ENCODE results near the gene ZNF277. TPM values are rescaled to one million over a fixed set of nuclear protein-coding genes. Genes with fewer than 3 reads are reported as not detected.
A peak's percentile ranks its signal among the peaks of the same experiment; 100 is the strongest.

ZNF277 gene
- total RNA-seq, 2 donors from 2014 or later = 20.1 to 22.3 TPM

GRCh38 chr7:112204499-112205342, 1.8 kb upstream of the ZNF277 start:
- DNase-seq = no peak
- no peak for ATAC-seq
- intact Hi-C loops (cut with DNase I, micrococcal nuclease) = loop anchor here in 1 of 2 donors (10.0 kb wide), 2 partner anchors 190 to 730 kb away; a partner anchor contains a TSS

DNA sequence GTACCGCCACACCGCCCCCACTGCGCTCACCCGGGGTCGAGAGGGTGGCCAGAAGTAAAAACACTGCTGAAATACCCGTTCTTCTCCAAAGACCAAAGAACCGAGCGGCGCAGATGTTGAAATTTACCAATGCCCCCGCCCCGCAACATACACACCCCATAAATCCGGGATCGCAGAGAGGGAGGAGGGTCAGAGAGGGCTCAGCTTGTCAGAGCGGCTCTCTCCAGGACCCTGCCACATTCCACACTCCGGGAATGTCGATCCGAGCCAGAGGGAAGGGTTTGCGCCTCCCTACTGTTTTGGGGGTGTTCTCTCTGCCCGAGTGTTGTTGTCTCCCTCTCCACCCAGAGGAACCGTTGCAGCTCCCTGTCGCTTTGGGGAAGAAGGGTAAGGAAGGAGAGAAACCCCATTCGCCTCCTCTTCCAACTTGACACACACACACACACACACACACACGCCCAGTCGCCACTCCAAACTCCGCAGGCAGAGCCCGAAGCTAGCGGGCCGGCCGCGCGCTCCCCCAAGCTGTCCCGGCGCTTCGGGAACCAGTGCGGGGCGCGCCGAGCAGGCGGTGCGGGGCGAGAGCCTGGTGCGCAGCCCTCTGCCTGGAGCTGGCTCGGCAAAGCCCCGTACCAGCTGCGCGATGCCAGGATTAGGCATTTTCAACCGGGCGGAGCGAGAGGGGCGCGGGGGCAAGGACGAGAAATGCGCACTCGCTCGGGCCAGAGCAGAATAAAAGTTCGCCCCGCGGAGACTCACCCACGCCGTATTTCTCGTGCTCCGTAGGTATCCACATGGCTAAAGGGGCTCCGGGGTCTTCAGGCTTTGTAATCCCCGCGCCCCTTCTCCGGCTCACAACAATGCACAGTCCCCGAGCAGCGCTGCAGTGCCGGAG, 905 bp upstream of the ZNF277 start:
- DNase-seq = peak; percentile 69 to 75
- peak; percentile 43 for ATAC-seq
- intact Hi-C loops (cut with DNase I, micrococcal nuclease) = loop anchor here in 1 of 2 donors (10.0 kb wide), 2 partner anchors 189 to 729 kb away; a partner anchor contains a TSS

- intact Hi-C loops (cut with DNase I, micrococcal nuclease) = loop anchor here in 1 of 2 donors (10.0 kb wide), 2 partner anchors 188 to 728 kb away; a partner anchor contains a TSS
- ATAC-seq = peak; percentile 2
- no peak for DNase-seq
These were observed 597 bp downstream of the ZNF277 start for GRCh38 chr7:112206991-112207592.

DNA sequence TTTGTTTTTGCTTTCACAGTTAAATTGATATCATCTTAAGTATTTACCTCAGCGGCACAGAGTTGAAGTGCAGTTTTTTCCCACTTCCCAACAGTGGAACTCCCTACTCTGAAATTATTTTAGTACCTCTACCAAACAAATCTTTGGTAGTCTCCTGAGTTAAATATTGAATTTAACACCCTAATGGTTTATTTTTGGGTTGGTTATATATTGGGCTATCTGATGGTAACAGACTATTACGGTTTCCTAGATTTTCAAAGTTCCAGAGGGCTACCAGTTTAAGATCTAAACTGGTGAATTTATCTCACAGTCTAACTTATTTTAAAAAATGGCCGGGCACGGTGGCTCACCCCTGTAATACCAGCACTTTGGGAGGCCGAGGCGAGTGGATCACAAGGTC, 1.3 kb downstream of the ZNF277 start:
- ATAC-seq = no peak
- intact Hi-C loops (cut with DNase I, micrococcal nuclease) = loop anchor here in 1 of 2 donors (10.0 kb wide), 2 partner anchors 187 to 727 kb away; a partner anchor contains a TSS
- DNase-seq = no peak

DNA sequence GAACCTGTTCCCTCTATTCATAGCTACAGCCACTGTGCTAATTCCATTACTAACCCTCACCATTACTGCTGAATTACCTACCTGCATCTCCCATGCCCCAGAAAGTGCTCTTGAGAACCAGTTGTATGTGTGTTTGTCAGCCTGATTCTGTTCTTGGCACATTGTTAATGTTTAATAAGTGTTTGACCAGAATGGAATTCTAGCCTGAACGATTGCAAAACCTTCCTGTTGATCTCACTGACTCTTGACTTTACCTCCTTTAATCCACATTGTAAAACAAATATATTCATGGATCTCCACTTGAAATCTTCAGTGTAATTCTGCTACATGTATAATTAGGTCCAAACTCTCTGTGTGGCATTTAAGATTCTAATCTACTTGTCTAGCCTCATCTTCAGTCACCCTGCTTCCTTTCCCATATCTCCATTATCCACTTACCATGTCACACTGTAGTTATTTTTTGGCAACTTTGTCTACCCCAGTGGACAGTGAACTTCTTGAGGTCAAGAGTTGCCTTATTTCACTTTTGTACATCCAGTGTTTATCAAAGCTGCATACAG, 4.9 kb downstream of the ZNF277 start:
- DNase-seq = no peak
- peak; percentile 5 for ATAC-seq

DNA sequence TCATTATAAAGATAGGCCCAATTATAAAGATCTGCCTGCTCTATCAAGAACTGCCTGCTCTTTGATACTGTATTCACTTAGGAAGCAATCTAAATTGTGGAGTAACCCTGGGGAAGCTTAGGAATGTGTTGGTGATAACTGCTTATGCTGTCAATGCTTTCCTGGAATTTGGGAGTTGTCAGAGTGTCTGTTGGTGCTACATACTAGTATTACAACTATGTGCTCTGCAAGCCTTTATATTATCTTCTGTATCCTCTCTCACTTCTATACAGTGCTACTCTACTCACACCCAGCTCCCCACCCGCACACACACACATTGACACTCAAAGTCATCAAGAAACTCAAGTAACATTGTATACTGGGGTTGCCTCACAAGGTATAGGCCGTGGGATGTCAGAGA, 6.1 kb downstream of the ZNF277 start:
- ATAC-seq = no peak
- no peak for DNase-seq
- intact Hi-C loops (cut with DNase I, micrococcal nuclease) = no loop called here

More for the DNA sequence above, 4.9 kb downstream of the ZNF277 start:
- intact Hi-C loops (cut with DNase I, micrococcal nuclease) = no loop called here

GRCh38 chr7:112213735-112214134, 7.2 kb downstream of the ZNF277 start:
- ATAC-seq (no peak), DNase-seq (no peak)
- intact Hi-C loops (cut with DNase I, micrococcal nuclease) = no loop called here

DNA sequence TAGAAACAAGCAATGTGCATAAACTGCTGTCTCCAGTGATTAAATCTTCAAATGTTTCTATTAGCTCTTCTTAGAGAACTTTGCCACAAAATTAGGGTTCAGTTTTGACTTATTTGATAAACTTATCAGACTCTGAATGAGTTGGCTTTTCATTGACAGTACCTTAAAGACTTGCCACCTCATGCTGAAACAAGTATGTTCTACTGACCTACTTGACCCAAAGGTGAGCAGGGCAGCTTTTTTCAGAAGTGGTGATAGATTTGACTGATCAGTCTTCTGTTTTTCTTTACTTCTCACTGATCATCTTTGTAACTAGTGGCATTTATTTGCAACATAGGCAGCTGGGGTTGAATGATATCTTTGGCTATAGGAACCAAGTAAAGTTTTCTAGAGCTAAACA, 7.8 kb downstream of the ZNF277 start:
- DNase-seq (no peak), ATAC-seq (no peak)
- intact Hi-C loops (cut with DNase I, micrococcal nuclease) = no loop called here

DNA sequence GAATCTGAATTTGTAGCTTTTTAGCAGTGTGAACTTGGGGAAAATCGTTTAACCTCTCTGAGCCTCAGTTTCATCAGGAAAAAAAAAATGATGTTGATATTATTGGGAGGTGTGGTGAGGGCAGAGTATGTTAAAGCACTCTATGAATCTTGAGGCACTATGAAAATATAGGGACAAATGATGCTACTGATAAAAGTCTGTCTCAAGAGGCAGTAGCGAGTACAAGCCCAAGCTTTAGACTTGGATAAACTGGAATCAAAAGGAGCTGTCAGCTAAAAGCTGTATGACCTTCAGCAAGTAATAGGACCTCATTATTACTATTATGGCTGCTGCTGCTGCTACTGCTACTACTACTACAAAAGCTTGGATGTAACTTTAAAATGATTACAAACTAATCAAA, 8.4 kb downstream of the ZNF277 start:
- intact Hi-C loops (cut with DNase I, micrococcal nuclease) = no loop called here
- DNase-seq = no peak
- no peak for ATAC-seq

DNA sequence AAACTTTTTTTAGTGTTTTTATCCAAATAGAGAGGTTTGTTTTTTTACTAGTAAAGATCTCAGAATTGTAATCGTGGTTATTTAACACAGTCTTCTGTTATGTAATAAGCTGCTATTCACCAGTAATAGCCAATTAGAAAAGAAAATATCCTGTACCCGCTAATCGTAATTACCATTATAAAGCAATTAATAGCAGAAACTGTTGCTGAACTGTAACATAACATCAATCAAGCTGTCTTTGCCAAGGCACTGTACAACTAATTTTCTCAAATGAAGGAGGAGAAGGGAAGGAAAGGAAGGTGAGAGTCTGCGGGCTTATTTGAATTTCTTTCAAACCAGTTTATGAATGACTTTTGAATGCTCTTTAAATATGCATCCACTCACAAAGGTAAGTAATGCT, 9.3 kb downstream of the ZNF277 start:
- intact Hi-C loops (cut with DNase I, micrococcal nuclease) = no loop called here
- no peak for DNase-seq
- no peak for ATAC-seq

GRCh38 chr7:112220877-112221434, 14.5 kb downstream of the ZNF277 start:
- intact Hi-C loops (cut with DNase I, micrococcal nuclease) = no loop called here
- no peak for DNase-seq
- no peak for ATAC-seq

- no peak for ATAC-seq
- intact Hi-C loops (cut with DNase I, micrococcal nuclease) = no loop called here
- DNase-seq = no peak
These were observed 16.8 kb downstream of the ZNF277 start for GRCh38 chr7:112223310-112223709.

GRCh38 chr7:112224186-112224585, 17.7 kb downstream of the ZNF277 start:
- DNase-seq (no peak), ATAC-seq (no peak)
- intact Hi-C loops (cut with DNase I, micrococcal nuclease) = no loop called here

DNA sequence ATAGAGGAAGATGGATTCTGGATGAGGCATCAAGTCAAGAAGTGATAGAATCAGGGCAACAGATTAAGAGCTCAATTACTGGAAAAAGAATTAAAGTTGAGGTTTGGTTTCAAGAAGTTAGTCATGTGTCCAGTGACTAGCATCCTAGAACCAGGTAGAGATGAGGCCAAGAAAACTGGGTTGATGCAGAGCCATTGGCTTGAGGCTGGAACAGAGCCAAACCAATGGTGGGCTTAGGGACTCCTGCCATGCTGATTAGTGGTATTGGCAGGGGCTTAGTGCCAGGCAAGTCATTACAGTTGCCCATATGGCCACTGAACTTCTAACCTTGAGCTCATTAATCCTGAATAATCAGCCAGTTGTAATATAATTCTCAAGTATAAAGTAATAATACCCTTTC, 18.5 kb downstream of the ZNF277 start:
- DNase-seq = no peak
- no peak for ATAC-seq
- intact Hi-C loops (cut with DNase I, micrococcal nuclease) = no loop called here

DNA sequence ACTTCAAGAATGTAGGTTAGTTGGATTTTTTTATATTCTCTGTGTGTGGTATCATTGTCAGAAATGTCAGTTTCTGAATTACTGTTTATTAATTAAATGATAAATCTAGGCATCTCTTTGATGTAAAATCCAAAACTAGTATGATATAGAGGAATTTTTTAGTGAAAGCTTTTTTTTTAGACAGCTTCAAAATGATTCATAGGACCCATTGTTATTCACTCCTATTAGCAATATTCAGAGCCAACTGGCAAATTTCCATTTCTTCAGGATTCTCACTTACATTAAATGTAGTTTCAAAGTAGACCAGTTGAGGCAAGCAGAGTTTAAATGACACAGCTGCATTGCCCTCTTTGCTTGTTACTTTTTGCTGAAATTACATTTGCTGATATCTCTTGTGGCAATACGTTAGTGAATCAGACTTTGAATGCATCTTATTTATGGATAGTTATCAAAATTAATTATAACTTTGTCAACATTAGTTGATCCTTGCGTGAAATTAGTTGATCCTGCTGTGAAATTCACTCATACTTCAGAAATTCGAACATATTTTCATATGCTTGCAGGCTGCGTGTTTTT, 20.3 kb downstream of the ZNF277 start:
- intact Hi-C loops (cut with DNase I, micrococcal nuclease) = no loop called here
- ATAC-seq = no peak
- no peak for DNase-seq

DNA sequence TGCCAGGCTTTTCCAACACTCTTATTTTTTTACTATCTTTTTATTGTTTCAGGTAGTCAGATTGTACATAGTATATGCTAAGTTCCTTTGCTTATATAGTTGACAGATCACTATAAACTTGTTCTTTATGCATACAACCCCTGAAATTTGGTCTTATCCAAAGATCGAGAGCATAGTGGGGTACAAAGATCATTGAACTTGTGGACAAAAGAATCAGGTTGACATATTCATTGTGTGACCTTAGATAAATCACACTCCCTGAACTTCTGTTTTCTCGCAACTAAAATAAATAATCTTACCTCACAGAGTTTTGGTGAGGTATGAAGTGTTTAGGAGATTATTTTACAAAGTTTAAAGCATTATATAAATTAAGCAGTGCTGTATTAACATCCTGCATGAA, 22.1 kb downstream of the ZNF277 start:
- intact Hi-C loops (cut with DNase I, micrococcal nuclease) = no loop called here
- ATAC-seq = no peak
- DNase-seq = no peak

GRCh38 chr7:112232212-112232978, 25.9 kb downstream of the ZNF277 start:
- no peak for DNase-seq
- no peak for ATAC-seq
- intact Hi-C loops (cut with DNase I, micrococcal nuclease) = no loop called here

Measured in left colon (tissue), 2 donors.